Skeletal muscle tissue (tissue), 4 donors: ENCODE data around the gene PDGFD. TPM values are rescaled to one million over a fixed set of nuclear protein-coding genes. Genes with fewer than 3 reads are reported as not detected.

Experiments used
- H3K27ac ChIP-seq: one replicate; pipeline ENCODE4 v1.7.0; 2013; ENCODE audit warnings: mild to moderate bottlenecking, low read depth, low read length, inconsistent platforms
- H3K27me3 ChIP-seq, 3 donors: one replicate each; pipeline ENCODE4 v1.7.0; 2013; ENCODE audit warnings: low read length in 3 of 3; ENCODE audit not compliant: control insufficient read depth in 3 of 3, insufficient read depth in 3 of 3
- H3K36me3 ChIP-seq, 3 donors: one replicate each; pipeline ENCODE4 v1.7.0; 2013; ENCODE audit warnings: low read length in 3 of 3; ENCODE audit not compliant: control insufficient read depth in 3 of 3, insufficient read depth in 3 of 3
- H3K4me1 ChIP-seq, 3 donors: one replicate each; pipeline ENCODE4 v1.7.0; 2013; ENCODE audit warnings: low read length in 3 of 3, mild to moderate bottlenecking in 3 of 3; ENCODE audit not compliant: control insufficient read depth in 3 of 3, insufficient read depth in 3 of 3
- H3K4me3 ChIP-seq, 3 donors: one replicate each; pipeline ENCODE4 v1.7.0; 2013; ENCODE audit warnings: low read length in 3 of 3
- H3K9ac ChIP-seq, 3 donors: one replicate each; pipeline ENCODE4 v1.7.0; 2013; ENCODE audit warnings: low read length in 3 of 3, mild to moderate bottlenecking in 3 of 3, moderate library complexity in 2 of 3, low read depth in 1 of 3
- H3K9me3 ChIP-seq, 3 donors: one replicate each; pipeline ENCODE4 v1.7.0; 2013; ENCODE audit warnings: low read length in 3 of 3; ENCODE audit not compliant: control insufficient read depth in 3 of 3
- total RNA-seq: library from RNA; depleted of rRNA; stranded (reverse); fragments of >200 nt; gene quantifications from one replicate; pipeline ENCODE4 v1.2.3, GENCODE V29; 2014
- donor health status: Osteomylitis.

PDGFD gene
- total RNA-seq, 1 donor from 2014 or later = 24.0 TPM

GRCh38 chr11:104098555-104098954, 65.4 kb downstream of the PDGFD start:
- H3K4me1 ChIP-seq = no peaks in the 10 kb centered on the region
- no peak overlapping the region for H3K27ac ChIP-seq
- H3K9ac ChIP-seq = no peak overlapping the region
- H3K36me3 ChIP-seq = no peaks in the 10 kb centered on the region
- no peaks in the 10 kb centered on the region for H3K9me3 ChIP-seq
- no peak overlapping the region for H3K4me3 ChIP-seq
- no peaks in the 10 kb centered on the region for H3K27me3 ChIP-seq

GRCh38 chr11:104098132-104098531, 65.8 kb downstream of the PDGFD start:
- no peaks in the 10 kb centered on the region for H3K27me3 ChIP-seq
- H3K4me3 ChIP-seq = no peak overlapping the region
- no peak overlapping the region for H3K9ac ChIP-seq
- no peaks in the 10 kb centered on the region for H3K9me3 ChIP-seq
- H3K36me3 ChIP-seq = no peaks in the 10 kb centered on the region
- H3K27ac ChIP-seq = no peak overlapping the region
- no peaks in the 10 kb centered on the region for H3K4me1 ChIP-seq

- Histone ChIP-seq H3K27ac (no peak overlapping the region), H3K9ac (no peak overlapping the region), H3K27me3 (no peaks in the 10 kb centered on the region), H3K4me1 (peaks cover 0 to 2% (median 0%) of the 10 kb centered on the region in 3 donors), H3K36me3 (no peaks in the 10 kb centered on the region), H3K9me3 (no peaks in the 10 kb centered on the region), H3K4me3 (no peak overlapping the region)
Measured at GRCh38 chr11:104096900-104097299, 67.0 kb downstream of the PDGFD start.

- Histone ChIP-seq H3K27me3 (no peaks in the 10 kb centered on the region), H3K9me3 (no peaks in the 10 kb centered on the region), H3K4me3 (no peak overlapping the region), H3K27ac (no peak overlapping the region), H3K4me1 (peaks cover 0 to 4% (median 0%) of the 10 kb centered on the region in 3 donors), H3K9ac (no peak overlapping the region), H3K36me3 (no peaks in the 10 kb centered on the region)
Measured at GRCh38 chr11:104095791-104096190, 68.2 kb downstream of the PDGFD start.

GRCh38 chr11:104094576-104094975, 69.4 kb downstream of the PDGFD start:
- no peak overlapping the region for H3K9ac ChIP-seq
- no peak overlapping the region for H3K4me3 ChIP-seq
- no peaks in the 10 kb centered on the region for H3K36me3 ChIP-seq
- H3K27ac ChIP-seq = no peak overlapping the region
- no peaks in the 10 kb centered on the region for H3K27me3 ChIP-seq
- no peaks in the 10 kb centered on the region for H3K9me3 ChIP-seq
- H3K4me1 ChIP-seq = peaks cover 0 to 5% (median 0%) of the 10 kb centered on the region in 3 donors

GRCh38 chr11:104093426-104094280, 70.3 kb downstream of the PDGFD start:
- Histone ChIP-seq H3K9me3 (no peaks in the 10 kb centered on the region), H3K36me3 (no peaks in the 10 kb centered on the region), H3K27ac (no peak overlapping the region), H3K4me1 (peaks cover 0 to 5% (median 0%) of the 10 kb centered on the region in 3 donors), H3K27me3 (no peaks in the 10 kb centered on the region), H3K9ac (no peak overlapping the region), H3K4me3 (no peak overlapping the region)

GRCh38 chr11:104092744-104093143, 71.2 kb downstream of the PDGFD start:
- Histone ChIP-seq H3K27ac (no peak overlapping the region), H3K27me3 (no peaks in the 10 kb centered on the region), H3K36me3 (no peaks in the 10 kb centered on the region), H3K4me1 (peaks cover 0 to 5% (median 0%) of the 10 kb centered on the region in 3 donors), H3K9me3 (no peaks in the 10 kb centered on the region), H3K9ac (no peak overlapping the region), H3K4me3 (no peak overlapping the region)

GRCh38 chr11:104091281-104092096, 72.5 kb downstream of the PDGFD start:
- H3K27ac ChIP-seq = no peak overlapping the region
- H3K27me3 ChIP-seq = no peaks in the 10 kb centered on the region
- H3K36me3 ChIP-seq = no peaks in the 10 kb centered on the region
- peaks cover 0 to 5% (median 0%) of the 10 kb centered on the region in 3 donors for H3K4me1 ChIP-seq
- no peak overlapping the region for H3K9ac ChIP-seq
- H3K9me3 ChIP-seq = no peaks in the 10 kb centered on the region
- no peak overlapping the region for H3K4me3 ChIP-seq

- H3K9ac ChIP-seq = no peak overlapping the region
Measured at GRCh38 chr11:104090767-104091166, 73.2 kb downstream of the PDGFD start.

GRCh38 chr11:104089481-104089880, 74.5 kb downstream of the PDGFD start:
- Histone ChIP-seq H3K9me3 (no peaks in the 10 kb centered on the region), H3K27ac (no peak overlapping the region), H3K4me1 (peaks cover 0 to 5% (median 0%) of the 10 kb centered on the region in 3 donors), H3K36me3 (no peaks in the 10 kb centered on the region), H3K9ac (no peak overlapping the region), H3K4me3 (no peak overlapping the region), H3K27me3 (no peaks in the 10 kb centered on the region)

More at GRCh38 chr11:104090767-104091166, 73.2 kb downstream of the PDGFD start:
- Histone ChIP-seq H3K4me1 (peaks cover 0 to 5% (median 0%) of the 10 kb centered on the region in 3 donors), H3K27ac (no peak overlapping the region), H3K9me3 (no peaks in the 10 kb centered on the region), H3K4me3 (no peak overlapping the region), H3K36me3 (no peaks in the 10 kb centered on the region), H3K27me3 (no peaks in the 10 kb centered on the region)
